Endothelial cell (in vitro differentiated cells): Measurements from ENCODE around the gene SMC6. TPM values are rescaled to one million over a fixed set of nuclear protein-coding genes. Genes with fewer than 3 reads are reported as not detected.

Experiments used
- DNase-seq: peaks from one replicate; pipeline ENCODE4 v3.0.0; 2021; ENCODE audit warnings: low spot score
- H3K27ac Mint-ChIP-seq: one replicate; pipeline ENCODE4 v1.8.0; 2021; ENCODE audit warnings: mixed read lengths, inconsistent platforms; ENCODE audit not compliant: unreplicated experiment
- H3K27me3 Mint-ChIP-seq: one replicate; pipeline ENCODE4 v1.8.0; 2021; ENCODE audit warnings: mild to moderate bottlenecking, moderate library complexity, mixed read lengths, inconsistent platforms; ENCODE audit not compliant: unreplicated experiment
- H3K36me3 Mint-ChIP-seq: one replicate; pipeline ENCODE4 v1.8.0; 2021; ENCODE audit warnings: mild to moderate bottlenecking, low read depth, mixed read lengths, inconsistent platforms; ENCODE audit not compliant: unreplicated experiment
- H3K4me1 Mint-ChIP-seq: one replicate; pipeline ENCODE4 v1.8.0; 2021; ENCODE audit warnings: mild to moderate bottlenecking, mixed read lengths, inconsistent platforms; ENCODE audit not compliant: unreplicated experiment
- H3K4me3 Mint-ChIP-seq: one replicate; pipeline ENCODE4 v1.8.0; 2021; ENCODE audit warnings: mild to moderate bottlenecking, mixed read lengths, inconsistent platforms; ENCODE audit not compliant: unreplicated experiment
- H3K9me3 Mint-ChIP-seq: one replicate; pipeline ENCODE4 v1.8.0; 2021; ENCODE audit warnings: mixed read lengths, inconsistent platforms; ENCODE audit not compliant: unreplicated experiment
- total RNA-seq: library from RNA; stranded (reverse); fragmentation: NEBNext Ultra II Directional; extraction: Animal tissue kit (Norgen Biotek cat#: 25700); gene quantifications from one replicate; pipeline ENCODE4 v1.2.1, GENCODE V29; 2021; ENCODE audit not compliant: unreplicated experiment
- TF ChIP-seq, protein P1 (sequence below): fragments of 200-600 bp; sonication (generic); IDR thresholded peaks from one replicate; pipeline ENCODE4 v1.5.0; 2021; ENCODE audit warnings: antibody characterized with exemption; ENCODE audit not compliant: unreplicated experiment

Gene SMC6
- total RNA-seq, 1 donor from 2014 or later: 28.8 TPM

- TF ChIP-seq, protein P1, sequence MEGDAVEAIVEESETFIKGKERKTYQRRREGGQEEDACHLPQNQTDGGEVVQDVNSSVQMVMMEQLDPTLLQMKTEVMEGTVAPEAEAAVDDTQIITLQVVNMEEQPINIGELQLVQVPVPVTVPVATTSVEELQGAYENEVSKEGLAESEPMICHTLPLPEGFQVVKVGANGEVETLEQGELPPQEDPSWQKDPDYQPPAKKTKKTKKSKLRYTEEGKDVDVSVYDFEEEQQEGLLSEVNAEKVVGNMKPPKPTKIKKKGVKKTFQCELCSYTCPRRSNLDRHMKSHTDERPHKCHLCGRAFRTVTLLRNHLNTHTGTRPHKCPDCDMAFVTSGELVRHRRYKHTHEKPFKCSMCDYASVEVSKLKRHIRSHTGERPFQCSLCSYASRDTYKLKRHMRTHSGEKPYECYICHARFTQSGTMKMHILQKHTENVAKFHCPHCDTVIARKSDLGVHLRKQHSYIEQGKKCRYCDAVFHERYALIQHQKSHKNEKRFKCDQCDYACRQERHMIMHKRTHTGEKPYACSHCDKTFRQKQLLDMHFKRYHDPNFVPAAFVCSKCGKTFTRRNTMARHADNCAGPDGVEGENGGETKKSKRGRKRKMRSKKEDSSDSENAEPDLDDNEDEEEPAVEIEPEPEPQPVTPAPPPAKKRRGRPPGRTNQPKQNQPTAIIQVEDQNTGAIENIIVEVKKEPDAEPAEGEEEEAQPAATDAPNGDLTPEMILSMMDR: no peak
- Mint-ChIP-seq H3K27ac (no peak overlapping the region), H3K36me3 (no peaks in the 10 kb centered on the region), H3K27me3 (peaks cover 5% of the 10 kb centered on the region), H3K4me1 (no peaks in the 10 kb centered on the region), H3K9me3 (no peaks in the 10 kb centered on the region), H3K4me3 (no peak overlapping the region)
- DNase-seq: no peak
Observed at GRCh38 chr2:17791817-17792130, 38.2 kb upstream of the SMC6 start.

DNA sequence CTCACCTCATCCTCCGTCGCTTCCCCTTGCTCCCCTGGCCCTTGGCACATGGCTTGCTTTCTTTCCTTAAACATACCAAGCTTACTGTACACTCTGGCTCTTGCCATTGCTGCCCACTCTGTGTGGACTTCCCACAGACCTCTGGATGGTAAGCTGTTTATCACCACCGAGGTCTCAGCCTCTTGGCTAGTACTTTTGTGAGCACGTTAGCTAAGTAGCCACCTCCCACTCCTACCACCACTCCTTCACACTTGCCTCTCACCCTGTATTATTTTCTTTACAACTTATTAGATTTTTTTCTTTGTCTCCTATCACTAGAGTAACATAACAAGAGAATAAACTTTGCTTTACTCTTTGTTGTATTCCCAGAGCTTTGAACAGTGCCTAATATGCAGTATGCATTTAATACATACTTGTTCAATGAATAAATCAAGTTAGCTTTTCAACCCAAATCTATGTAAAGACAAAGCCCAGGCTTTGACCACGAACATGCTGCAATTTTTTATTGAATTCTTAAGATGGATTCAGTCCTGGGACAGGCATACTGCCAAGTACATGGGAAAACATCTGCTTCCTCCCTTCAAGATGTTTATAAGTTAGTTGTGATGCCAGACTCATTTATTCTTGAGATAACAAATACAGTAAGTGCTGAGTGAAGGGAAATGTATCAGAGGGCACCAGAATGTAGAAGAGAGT, 37.7 kb upstream of the SMC6 start:
- TF ChIP-seq, protein P1: no peak
- Mint-ChIP-seq H3K4me1 (no peaks in the 10 kb centered on the region), H3K27ac (no peak overlapping the region), H3K36me3 (no peaks in the 10 kb centered on the region), H3K4me3 (no peak overlapping the region), H3K27me3 (peaks cover 5% of the 10 kb centered on the region), H3K9me3 (no peaks in the 10 kb centered on the region)
- no peak for DNase-seq

- Mint-ChIP-seq H3K4me3 (no peak overlapping the region), H3K36me3 (no peaks in the 10 kb centered on the region), H3K4me1 (no peaks in the 10 kb centered on the region), H3K9me3 (no peaks in the 10 kb centered on the region), H3K27ac (no peak overlapping the region), H3K27me3 (peaks cover 5% of the 10 kb centered on the region)
- DNase-seq: no peak
- TF ChIP-seq, protein P1: no peak
Observed at GRCh38 chr2:17790536-17790935, 36.9 kb upstream of the SMC6 start.

DNA sequence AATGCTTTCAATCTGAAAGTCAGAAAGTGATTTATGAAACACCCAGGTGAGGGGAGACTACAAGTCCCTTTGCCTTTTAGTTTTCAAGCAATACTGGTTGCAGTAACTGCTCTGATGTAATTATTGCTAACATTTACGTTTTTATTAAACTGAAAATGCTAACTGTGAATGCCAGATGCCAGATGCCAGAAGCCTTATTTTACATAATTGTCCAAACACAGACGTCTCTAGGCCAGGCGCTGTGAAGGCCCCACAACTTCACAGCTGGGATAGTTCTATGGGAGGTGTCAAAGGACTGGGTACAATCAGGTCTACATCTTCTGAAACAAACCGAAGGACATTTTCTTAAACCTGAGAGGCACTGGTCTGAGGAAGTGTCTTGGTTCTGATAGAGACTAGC, 35.2 kb upstream of the SMC6 start:
- DNase-seq: no peak
- Mint-ChIP-seq H3K27ac (no peak overlapping the region), H3K4me3 (no peak overlapping the region), H3K27me3 (peaks cover 5% of the 10 kb centered on the region), H3K36me3 (no peaks in the 10 kb centered on the region), H3K4me1 (no peaks in the 10 kb centered on the region), H3K9me3 (no peaks in the 10 kb centered on the region)
- TF ChIP-seq, protein P1: no peak

DNA sequence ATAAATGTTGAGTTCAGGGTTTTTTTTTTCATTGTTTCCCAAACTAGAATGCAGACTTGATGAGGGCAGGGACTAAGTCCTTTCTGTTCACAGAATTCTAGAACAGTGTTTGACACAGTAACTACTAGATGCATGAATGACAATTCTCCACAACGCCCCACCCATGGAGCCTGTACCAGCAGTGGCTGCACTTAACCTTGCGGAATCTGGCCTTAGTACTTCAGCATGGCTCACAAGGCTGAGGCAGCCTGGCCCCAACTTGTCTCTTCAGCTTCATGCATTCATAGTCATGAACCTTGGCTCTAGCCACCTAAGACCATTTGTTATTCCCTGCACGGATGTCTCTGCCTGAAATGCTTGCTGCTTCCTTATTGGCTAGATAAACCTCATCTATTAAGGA, 33.1 kb upstream of the SMC6 start:
- Mint-ChIP-seq H3K36me3 (no peaks in the 10 kb centered on the region), H3K27ac (no peak overlapping the region), H3K4me1 (no peaks in the 10 kb centered on the region), H3K9me3 (no peaks in the 10 kb centered on the region), H3K27me3 (peaks cover 5% of the 10 kb centered on the region), H3K4me3 (no peak overlapping the region)
- TF ChIP-seq, protein P1: no peak
- DNase-seq: no peak
